KMS-11 (cell line): ENCODE measurements around the gene MFSD6.

Experiments
- H2AFZ ChIP-seq: fragments of 200-600 bp; sonication (generic); 2 replicates; pipeline ENCODE4 v1.6.1; 2016; ENCODE audit warnings: antibody characterized with exemption, mixed run types, low read depth
- H3K27ac ChIP-seq: fragments of 200-600 bp; sonication (generic); 2 replicates; pipeline ENCODE4 v1.6.1; 2016; ENCODE audit warnings: mild to moderate bottlenecking, mixed run types
- H3K27me3 ChIP-seq: fragments of 200-600 bp; sonication (generic); 2 replicates; pipeline ENCODE4 v1.6.1; 2017; ENCODE audit warnings: mild to moderate bottlenecking, low read depth, mixed run types, moderate library complexity; ENCODE audit not compliant: insufficient read depth
- H3K36me3 ChIP-seq: fragments of 200-600 bp; sonication (generic); 2 replicates; pipeline ENCODE4 v1.6.1; 2017; ENCODE audit warnings: mild to moderate bottlenecking, mixed run types; ENCODE audit not compliant: insufficient read depth
- H3K4me1 ChIP-seq: fragments of 200-600 bp; sonication (generic); 2 replicates; pipeline ENCODE4 v1.6.1; 2016; ENCODE audit warnings: mild to moderate bottlenecking, low read depth, mixed run types; ENCODE audit not compliant: poor library complexity, severe bottlenecking
- H3K4me2 ChIP-seq: fragments of 200-600 bp; sonication (generic); 2 replicates; pipeline ENCODE4 v1.7.0; 2016; ENCODE audit warnings: mild to moderate bottlenecking, mixed run types
- H3K4me3 ChIP-seq: fragments of 200-600 bp; sonication (generic); IDR thresholded peaks from 2 replicates; pipeline ENCODE4 v1.6.1; 2017; ENCODE audit warnings: low read depth, low read length, mixed read lengths; ENCODE audit not compliant: insufficient read depth
- H3K79me2 ChIP-seq: fragments of 200-600 bp; sonication (generic); 2 replicates; pipeline ENCODE4 v1.6.1; 2016; ENCODE audit warnings: low read depth, mixed run types; ENCODE audit not compliant: insufficient read depth
- H3K9ac ChIP-seq: fragments of 200-600 bp; sonication (generic); 2 replicates; pipeline ENCODE4 v1.6.1; 2016; ENCODE audit warnings: mild to moderate bottlenecking, mixed run types
- H4K20me1 ChIP-seq: fragments of 200-600 bp; sonication (generic); 2 replicates; pipeline ENCODE4 v1.6.1; 2016; ENCODE audit warnings: mild to moderate bottlenecking, mixed run types; ENCODE audit not compliant: insufficient read depth
- CTCF ChIP-seq: fragments of 200-600 bp; sonication (generic); conservative IDR thresholded peaks from 2 replicates; pipeline ENCODE4 v1.6.1; 2017; ENCODE audit warnings: low read depth, mild to moderate bottlenecking, antibody characterized with exemption, low read length, moderate library complexity, mixed read lengths

The MFSD6 gene

DNA sequence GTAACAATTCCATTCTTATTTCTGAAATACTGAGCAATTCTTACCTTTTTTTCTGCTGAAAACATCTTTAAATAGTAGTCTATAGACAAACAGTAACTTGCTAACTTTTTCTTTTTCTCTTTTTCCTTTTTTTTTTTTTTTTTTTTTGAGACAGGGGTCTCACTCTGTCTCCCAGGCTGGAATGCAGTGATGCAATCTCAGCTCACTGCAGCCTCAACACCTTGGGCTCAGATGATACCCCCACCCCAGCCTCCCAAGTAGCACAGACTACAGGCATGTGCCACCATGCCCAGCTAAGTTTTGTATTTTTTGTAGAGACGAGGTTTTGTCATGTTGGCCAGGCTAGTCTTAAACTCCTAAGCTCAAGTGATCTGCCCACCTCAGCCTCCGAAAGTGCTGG, 42.2 kb downstream of the MFSD6 start:
- Histone ChIP-seq H3K79me2 (no peaks in the 10 kb centered on the region), H3K9ac (no peak overlapping the region), H2AFZ (no peak overlapping the region), H3K27ac (no peak overlapping the region), H4K20me1 (no peaks in the 10 kb centered on the region), H3K4me2 (no peak overlapping the region), H3K4me3 (no peak overlapping the region), H3K36me3 (no peaks in the 10 kb centered on the region), H3K27me3 (no peaks in the 10 kb centered on the region), H3K4me1 (no peaks in the 10 kb centered on the region)
- TF ChIP-seq CTCF = no peak

- Histone ChIP-seq H3K4me2 (no peak overlapping the region), H3K79me2 (no peaks in the 10 kb centered on the region), H3K9ac (no peak overlapping the region), H3K4me1 (no peaks in the 10 kb centered on the region), H3K27ac (no peak overlapping the region), H3K36me3 (no peaks in the 10 kb centered on the region), H2AFZ (no peak overlapping the region), H3K27me3 (no peaks in the 10 kb centered on the region), H3K4me3 (no peak overlapping the region), H4K20me1 (no peaks in the 10 kb centered on the region)
- TF ChIP-seq CTCF = no peak
These were observed 43.5 kb downstream of the MFSD6 start for GRCh38 chr2:190451561-190452176.

DNA sequence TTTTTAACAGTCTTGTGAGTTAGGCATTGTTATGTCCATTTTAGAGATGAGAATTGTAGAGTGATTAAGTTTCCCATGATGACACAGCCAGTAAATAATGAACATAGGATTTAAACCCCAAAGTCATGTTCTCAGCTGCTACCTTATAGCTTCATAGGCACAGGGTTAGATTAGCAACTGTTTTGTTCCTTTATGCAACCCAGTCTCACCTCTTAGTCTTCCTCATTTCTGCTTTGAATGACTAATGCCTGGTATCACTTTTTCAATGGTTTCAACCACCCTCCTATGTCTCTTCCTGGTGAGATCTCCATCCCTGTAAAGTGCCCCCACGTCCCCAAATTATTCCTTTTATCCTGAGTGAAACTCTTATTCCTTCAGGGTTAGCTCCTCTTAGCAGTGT, 44.3 kb downstream of the MFSD6 start:
- no peak overlapping the region for H2AFZ ChIP-seq
- no peak overlapping the region for H3K4me2 ChIP-seq
- no peaks in the 10 kb centered on the region for H3K36me3 ChIP-seq
- no peak overlapping the region for H3K9ac ChIP-seq
- H3K4me1 ChIP-seq = no peaks in the 10 kb centered on the region
- H3K27ac ChIP-seq = no peak overlapping the region
- H3K4me3 ChIP-seq = no peak overlapping the region
- no peaks in the 10 kb centered on the region for H4K20me1 ChIP-seq
- no peaks in the 10 kb centered on the region for H3K27me3 ChIP-seq
- no peaks in the 10 kb centered on the region for H3K79me2 ChIP-seq
- TF ChIP-seq CTCF = no peak

DNA sequence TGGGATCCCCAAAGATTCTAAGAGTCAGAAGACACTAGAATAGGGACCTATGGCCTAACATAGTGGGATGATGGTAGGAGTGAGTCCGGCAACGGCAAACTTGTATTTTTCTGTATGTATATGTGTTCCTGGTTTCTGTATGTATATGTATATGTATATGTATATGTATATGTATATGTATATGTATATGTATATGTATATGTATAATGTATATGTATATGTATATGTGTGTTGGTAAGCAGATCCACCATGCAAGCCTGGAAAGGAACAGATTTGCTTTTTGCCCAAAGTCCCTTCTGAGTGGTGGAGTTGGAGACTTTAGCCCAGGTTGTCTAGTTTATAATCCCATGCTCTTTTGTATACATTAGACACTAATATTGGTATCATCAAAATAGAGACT, 46.6 kb downstream of the MFSD6 start:
- Histone ChIP-seq H3K27ac (no peak overlapping the region), H3K9ac (no peak overlapping the region), H3K79me2 (no peaks in the 10 kb centered on the region), H3K36me3 (no peaks in the 10 kb centered on the region), H3K4me3 (no peak overlapping the region), H2AFZ (no peak overlapping the region), H4K20me1 (no peaks in the 10 kb centered on the region), H3K27me3 (no peaks in the 10 kb centered on the region), H3K4me2 (no peak overlapping the region), H3K4me1 (no peaks in the 10 kb centered on the region)
- TF ChIP-seq CTCF = no peak
